GM19328 (cell line): ENCODE measurements around the gene PBLD.

Experiments
- ATAC-seq: cut with Tn5 transposase; IDR thresholded peaks from one replicate; pipeline ENCODE4 v1.9.1; 2021; ENCODE audit warnings: mild to moderate bottlenecking, moderate library complexity; ENCODE audit not compliant: unreplicated experiment

The PBLD gene

DNA sequence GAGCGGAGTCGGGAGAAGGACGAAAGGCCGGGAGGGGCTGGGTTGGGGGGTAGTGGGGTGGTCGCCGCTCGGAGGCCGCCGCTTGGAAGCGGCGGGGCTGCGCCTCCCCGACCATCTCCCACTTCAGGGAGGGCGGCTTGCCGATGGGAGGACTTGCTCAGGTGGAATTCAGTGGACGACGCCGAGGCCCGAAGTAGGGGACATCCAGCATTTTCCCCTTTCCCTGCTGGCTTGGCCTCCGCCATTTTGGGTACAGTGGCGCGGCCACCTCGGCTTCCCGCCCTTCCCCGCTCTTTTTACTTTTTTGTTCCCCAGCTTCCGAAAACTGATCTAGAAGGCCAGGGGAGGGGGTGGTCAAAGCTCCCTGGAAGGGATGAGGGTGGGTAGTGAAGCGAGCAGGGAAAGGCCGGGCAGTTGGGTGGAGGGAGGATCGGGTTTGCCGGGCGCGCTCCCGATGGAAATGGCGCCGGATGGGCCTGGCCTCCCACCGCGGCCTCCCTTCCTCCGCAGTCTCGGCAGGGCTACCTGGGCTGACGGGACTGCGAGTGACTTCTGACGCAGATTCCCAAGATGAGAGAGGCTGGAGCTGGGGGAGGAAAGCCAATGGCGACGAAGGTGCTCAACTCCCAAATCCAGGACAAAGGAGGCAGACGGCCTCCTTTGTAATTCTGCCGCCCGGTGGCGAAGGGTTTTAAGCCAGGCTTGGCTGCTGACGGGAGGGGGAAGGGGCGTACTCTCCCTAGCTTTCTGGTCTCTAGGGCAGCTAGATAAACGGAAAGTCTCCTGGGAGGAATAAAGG, at the start of gene PBLD:
PBLD (minus strand) TSS at position 670 of the 799 bp plus-strand sequence. CDS start 26,084 bp downstream, outside the sequence.
- ATAC-seq, result peak; percentile 21

DNA sequence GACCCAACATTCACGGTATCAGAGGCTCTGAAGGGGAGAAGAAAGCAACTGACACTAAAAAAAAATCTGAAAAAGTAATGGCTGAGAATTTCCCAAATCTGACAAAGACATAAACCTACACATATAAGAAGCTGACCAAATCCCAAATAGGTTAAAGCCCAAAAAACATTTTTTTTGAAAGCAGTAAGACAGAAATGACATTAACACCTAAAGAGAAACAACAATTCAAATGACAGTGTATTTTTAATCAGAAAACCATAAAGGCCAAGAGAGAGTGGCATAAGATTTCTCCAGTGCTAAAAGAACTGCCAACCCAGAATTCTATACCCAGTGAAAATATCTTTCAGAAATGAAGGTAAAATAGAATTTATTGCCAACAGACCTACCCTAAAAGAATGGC, 38.9 kb upstream of the PBLD start:
- ATAC-seq, result no peak

DNA sequence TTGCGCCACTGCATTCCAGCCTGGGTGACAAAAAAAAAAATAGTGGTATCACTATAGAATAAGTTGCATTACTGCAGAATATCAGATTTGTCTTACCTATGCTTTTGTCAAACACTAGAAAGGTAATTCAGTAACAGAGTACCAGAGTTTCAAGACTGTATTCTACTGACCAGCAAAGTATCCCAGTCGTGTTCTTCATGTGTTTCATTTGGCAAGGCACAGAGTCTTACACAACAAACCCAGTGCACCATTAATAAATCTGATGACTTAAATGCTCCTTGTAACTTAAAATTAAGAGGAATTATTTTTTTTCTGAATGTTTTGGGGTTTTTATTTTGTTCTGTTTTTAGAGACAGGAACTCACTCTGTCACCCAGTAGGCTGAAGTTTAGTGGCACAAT, 34.4 kb upstream of the PBLD start:
- ATAC-seq, result no peak

GRCh38 chr10:68366600-68366999, 33.9 kb upstream of the PBLD start:
- ATAC-seq, result no peak

DNA sequence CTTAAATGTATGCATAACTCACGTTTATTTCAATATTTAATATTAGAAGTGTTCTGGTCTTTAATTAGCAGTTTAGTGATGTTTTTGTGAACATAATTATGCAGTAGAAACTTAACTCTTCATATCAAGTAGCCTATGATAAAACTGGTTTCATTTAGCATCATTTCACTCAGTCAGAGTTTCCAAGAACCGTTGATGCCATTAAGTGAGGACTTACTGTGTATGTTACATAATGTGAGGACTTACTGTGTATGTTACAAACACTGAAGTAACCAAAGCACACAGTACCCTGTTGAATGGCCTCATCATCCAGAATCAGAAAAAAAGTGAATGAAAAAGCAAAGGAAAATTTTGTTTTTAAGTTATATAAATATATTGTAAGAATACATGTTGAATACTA, 32.9 kb upstream of the PBLD start:
- no peak for ATAC-seq

DNA sequence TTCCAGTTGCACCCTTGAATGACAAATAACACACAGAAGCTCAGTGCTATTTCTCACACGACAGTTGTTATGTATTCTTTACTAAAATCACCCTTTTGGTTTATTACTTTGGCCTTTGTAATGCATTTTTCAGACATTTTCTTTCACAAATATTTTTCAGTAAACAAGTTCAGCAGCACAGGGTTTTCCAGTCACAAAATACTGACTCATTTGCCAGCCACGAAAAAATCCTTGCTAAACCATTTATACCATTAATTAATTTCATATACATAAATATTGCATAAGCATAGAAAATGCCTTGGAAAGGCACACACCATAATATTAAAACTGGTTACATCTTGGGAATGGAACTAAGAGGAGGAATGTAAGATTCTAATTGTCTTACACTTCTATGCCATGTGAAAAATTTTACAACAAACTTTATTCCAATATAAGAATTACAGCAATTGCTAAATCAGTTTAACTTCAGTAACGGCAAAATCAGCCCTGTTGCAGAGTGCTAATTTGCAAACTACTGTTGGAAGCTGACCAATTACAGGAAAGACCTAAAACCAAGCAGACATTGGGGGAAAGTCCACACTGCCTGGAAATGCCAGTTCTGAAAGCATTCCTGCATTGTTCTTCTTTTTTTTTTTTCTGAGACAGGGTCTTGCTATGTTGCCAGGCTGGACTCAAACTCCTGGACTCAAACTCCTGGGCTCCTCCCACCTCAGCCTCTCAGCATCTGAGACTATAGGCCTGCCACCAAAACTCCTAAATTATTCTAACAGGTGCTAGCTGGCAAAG, 31.6 kb upstream of the PBLD start:
- ATAC-seq, result no peak

DNA sequence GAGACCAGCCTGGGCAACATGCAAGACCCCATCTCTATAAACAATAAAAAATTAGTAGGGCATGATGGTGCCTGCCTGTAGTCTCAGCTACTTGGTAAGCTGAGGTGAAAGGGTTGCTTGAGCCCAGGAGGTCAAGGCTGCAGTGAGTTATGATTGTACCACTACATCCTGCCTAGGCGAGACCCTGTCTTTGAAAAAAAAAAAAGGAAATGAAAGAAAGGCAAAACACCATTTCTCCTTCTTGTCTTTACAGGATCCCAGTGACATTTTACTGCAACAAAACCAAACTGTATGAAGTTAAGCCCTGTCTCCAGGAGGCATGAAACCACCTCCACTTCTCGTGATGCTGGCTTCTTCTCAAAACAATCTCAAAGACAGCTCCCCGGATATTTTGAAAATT, 29.9 kb upstream of the PBLD start:
- no peak for ATAC-seq

- ATAC-seq, result no peak
Observed at GRCh38 chr10:68359189-68359588, 26.5 kb upstream of the PBLD start.

DNA sequence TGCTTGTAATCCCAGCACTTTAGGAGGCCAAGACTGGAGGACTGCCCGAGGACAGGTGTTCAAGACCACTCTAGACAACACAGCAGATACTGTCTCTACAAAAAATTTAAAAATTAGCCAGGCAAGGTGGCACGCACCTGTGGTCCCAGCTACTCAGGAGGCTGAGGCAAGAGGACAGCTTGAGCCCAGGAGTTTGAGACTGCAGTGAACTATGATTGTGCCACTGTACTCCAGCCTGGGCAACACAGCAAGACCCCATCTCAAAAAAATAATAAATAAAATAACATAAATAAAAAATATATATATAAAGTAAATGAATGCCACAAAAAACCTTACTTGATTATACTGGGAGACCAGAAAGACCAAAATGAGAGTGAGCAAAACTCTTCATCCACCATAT, 20.8 kb upstream of the PBLD start:
- ATAC-seq, result no peak

DNA sequence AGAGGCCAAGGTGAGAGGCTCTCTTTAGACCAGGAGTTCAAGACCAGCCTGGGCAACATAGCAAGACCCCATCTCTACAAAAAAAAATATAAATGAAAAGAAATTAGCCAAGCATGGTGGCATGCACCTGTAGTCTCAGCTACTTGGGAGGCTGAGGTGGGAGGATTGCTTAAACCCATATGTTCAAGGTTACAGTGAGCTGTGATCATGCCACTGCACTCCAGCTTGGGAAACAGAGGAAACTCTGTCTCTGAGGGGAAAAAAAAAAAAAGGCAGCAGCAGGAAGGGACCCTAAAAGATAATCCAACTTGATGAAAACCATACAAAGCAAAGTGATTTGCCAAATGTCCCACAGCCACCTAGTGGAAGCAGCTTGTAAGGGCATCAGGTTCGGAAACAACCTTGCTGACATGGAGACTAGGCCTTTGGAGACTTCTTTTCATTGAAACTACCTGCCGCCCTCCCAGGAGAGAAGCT, 15.6 kb upstream of the PBLD start:
- ATAC-seq, result no peak

DNA sequence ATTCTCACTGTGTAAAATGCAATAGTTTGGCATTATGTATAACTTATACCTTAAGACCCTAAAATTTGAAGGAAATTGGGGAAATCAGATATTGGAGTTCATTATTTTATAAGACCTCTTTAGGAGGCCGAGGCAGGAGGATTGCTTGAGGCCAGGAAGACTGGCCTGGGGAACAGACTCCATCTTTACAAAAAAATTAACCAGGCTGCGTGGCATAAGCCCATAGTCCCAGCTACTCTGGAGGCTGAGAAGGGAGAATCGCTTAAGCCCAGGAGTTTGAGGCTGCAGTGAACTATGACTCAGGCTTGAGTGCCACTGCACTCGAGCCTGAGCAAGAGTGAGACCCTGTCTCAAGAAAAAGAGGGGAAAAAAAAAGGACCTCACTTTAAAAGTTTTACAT, 14.0 kb upstream of the PBLD start:
- no peak for ATAC-seq

GRCh38 chr10:68345621-68346020, 12.9 kb upstream of the PBLD start:
- ATAC-seq, result no peak

DNA sequence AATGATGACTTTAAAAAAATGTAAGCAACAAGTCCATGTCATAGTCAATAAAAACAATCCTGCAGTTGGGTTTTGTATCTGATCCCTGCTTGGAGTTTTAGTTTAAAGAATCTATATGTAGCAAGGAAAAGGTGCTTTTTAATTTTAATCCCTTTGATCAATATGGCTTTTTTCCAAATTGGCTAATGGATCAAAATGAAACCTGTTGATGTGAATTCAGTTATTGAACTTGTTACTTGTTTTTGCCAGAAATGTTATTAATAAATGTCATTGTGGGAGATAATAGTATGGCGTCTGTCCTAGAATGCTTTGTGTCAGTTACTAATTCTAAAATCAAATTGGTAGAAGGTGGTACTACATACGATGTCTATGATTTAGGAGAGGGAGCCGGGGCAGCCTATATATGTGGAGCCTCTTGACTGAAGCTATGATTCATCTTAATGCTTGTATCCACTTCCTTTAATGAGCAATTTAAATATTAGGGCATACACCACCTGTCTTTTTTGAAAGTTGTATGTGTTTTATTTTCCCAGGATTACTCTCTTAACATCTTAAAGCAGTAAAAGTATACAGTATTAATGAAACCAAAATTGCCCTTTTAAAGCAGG, 10.3 kb upstream of the PBLD start:
- no peak for ATAC-seq

GRCh38 chr10:68340358-68341080, 7.8 kb upstream of the PBLD start:
- ATAC-seq, result no peak

DNA sequence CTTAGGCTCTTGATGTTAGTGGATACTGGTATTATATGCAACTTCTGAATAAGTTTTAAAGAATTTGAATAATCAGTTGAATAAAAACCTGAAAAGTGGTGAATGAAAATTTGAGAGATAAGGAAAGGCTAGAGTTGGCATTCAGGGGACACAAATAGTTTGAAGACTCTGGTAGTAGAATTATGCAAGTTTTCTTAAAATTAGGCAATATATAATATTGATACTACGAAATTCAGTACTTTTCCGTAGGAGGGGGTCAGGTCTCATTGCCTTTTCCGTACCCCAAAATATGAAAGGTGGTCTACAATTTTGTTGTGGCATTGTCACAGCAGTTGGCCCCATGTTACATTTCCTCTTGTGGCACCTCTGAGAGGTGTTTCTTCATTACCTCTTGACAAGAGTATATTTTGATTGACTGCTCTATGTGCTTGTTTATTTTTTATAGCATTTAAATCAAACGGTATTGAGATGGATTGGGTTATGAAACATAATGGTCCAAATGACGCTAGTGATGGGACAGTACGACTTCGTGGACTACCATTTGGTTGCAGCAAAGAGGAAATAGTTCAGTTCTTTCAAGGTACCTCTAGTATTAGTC, 4.1 kb upstream of the PBLD start:
- ATAC-seq, result no peak

DNA sequence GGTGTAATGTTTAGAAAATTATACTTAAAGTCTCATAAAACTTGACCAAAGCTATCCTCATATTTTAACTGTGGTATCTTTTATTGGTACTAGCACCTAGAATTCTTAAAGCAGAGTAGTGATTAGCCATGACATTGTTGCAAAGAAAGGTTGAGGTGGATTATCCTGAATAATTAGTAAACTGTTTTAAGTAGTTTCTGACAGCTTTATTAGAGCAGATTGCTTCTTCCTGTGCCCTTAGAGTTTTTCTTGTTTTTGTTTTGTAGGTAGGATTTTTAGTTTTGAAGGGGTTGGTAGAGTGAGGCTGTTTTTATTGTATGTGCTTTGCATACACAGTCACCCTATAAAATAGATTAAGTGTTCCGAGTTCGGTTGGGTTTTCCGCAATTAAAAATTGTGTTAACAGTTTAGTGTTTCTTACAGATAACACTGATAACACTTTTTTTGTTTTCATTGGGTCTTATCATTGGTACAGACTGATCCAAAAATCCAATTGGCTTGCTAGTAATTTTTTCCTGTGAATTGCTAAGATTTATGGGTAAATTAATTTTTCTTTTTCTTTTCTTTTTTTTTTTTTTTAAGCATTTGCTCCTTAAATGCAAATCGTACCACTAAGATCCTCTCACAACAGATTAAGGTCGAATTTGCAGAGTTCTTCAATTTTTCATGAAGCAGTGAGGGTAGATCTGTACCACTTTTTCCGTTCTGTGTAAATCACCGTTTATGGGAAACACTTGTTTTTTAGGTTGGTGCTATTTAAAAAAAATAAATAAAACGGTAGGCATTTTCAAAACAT, 2.1 kb upstream of the PBLD start:
- no peak for ATAC-seq

GRCh38 chr10:68333440-68334431, 1.0 kb upstream of the PBLD start:
- no peak for ATAC-seq

DNA sequence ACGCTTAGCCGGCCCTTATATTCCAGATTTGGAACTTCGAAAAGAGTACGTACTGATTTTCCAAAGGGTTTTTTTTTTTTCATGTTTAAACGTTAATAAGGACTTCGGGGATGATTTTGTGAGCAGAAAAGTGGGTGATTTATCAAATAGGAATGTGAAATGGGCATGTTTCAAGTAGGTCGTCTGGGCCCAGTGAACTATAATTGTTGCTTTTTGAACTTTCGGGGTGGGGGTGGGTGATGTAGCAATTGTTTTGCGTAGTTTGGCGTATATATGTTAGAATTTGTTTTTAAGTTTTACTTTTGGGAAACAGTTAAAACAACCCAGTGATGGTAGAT, 299 bp upstream of the PBLD start:
- ATAC-seq, result no peak
